Trophoblast cell (in vitro differentiated cells and primary cell): ENCODE measurements around the gene SORCS1.

Experiments
- DNase-seq, 2 donors: peaks; one replicate each; pipeline ENCODE4 v3.0.0-alpha.2; 2016
- H2AFZ ChIP-seq: 2 replicates; pipeline ENCODE4 v1.6.1; 2013; ENCODE audit warnings: low read length, moderate library complexity, mild to moderate bottlenecking; ENCODE audit not compliant: insufficient read depth, poor library complexity
- H2AK5ac ChIP-seq: 2 replicates; pipeline ENCODE4 v1.6.1; 2013; ENCODE audit warnings: mild to moderate bottlenecking, low read length
- H2BK120ac ChIP-seq: 2 replicates; pipeline ENCODE4 v1.6.1; 2013; ENCODE audit warnings: low read length, mild to moderate bottlenecking, moderate library complexity; ENCODE audit not compliant: insufficient read depth, poor library complexity
- H2BK12ac ChIP-seq: 2 replicates; pipeline ENCODE4 v1.6.1; 2013; ENCODE audit warnings: mild to moderate bottlenecking, low read length, moderate library complexity
- H2BK5ac ChIP-seq: 2 replicates; pipeline ENCODE4 v1.6.1; 2013; ENCODE audit warnings: low read length, low read depth, moderate library complexity, mild to moderate bottlenecking; ENCODE audit not compliant: poor library complexity
- H3K14ac ChIP-seq: 2 replicates; pipeline ENCODE4 v1.6.1; 2013; ENCODE audit warnings: mild to moderate bottlenecking, low read length
- H3K18ac ChIP-seq: 2 replicates; pipeline ENCODE4 v1.6.1; 2013; ENCODE audit warnings: mild to moderate bottlenecking, low read length
- H3K23ac ChIP-seq: 2 replicates; pipeline ENCODE4 v1.6.1; 2013; ENCODE audit warnings: low read length
- H3K27ac ChIP-seq: 2 replicates; pipeline ENCODE4 v1.5.1; 2013; ENCODE audit warnings: low read depth, mild to moderate bottlenecking, inconsistent platforms, low read length, moderate library complexity
- H3K27me3 ChIP-seq: 2 replicates; pipeline ENCODE4 v1.6.1; 2013; ENCODE audit warnings: inconsistent platforms, mild to moderate bottlenecking, low read length, moderate library complexity; ENCODE audit not compliant: insufficient read depth
- H3K36me3 ChIP-seq, 2 experiments: 1 replicate in 1 of 2; 2 replicates in 1 of 2; pipeline ENCODE4 v1.6.1; 2013; ENCODE audit warnings: low read length in 2 of 2, mild to moderate bottlenecking in 2 of 2, moderate library complexity in 1 of 2; ENCODE audit not compliant: insufficient read depth in 2 of 2, control insufficient read depth in 1 of 2
- H3K4ac ChIP-seq: 2 replicates; pipeline ENCODE4 v1.6.1; 2013; ENCODE audit warnings: low read depth, mild to moderate bottlenecking, low read length, moderate library complexity
- H3K4me1 ChIP-seq, 2 experiments: 1 replicate in 1 of 2; 2 replicates in 1 of 2; pipeline ENCODE4 v1.6.1; 2013; ENCODE audit warnings: low read length in 2 of 2, mild to moderate bottlenecking in 2 of 2, moderate library complexity in 1 of 2; ENCODE audit not compliant: insufficient read depth in 2 of 2, control insufficient read depth in 1 of 2
- H3K4me2 ChIP-seq: 2 replicates; pipeline ENCODE4 v1.6.1; 2013; ENCODE audit warnings: inconsistent platforms, mild to moderate bottlenecking, low read length, moderate library complexity
- H3K4me3 ChIP-seq: 2 replicates; pipeline ENCODE4 v1.5.1; 2013; ENCODE audit warnings: mild to moderate bottlenecking, low read depth, low read length, inconsistent platforms
- H3K79me1 ChIP-seq: one replicate; pipeline ENCODE4 v1.6.1; 2013; ENCODE audit warnings: low read length
- H3K79me2 ChIP-seq: 2 replicates; pipeline ENCODE4 v1.6.1; 2013; ENCODE audit warnings: low read length, mild to moderate bottlenecking; ENCODE audit not compliant: control insufficient read depth, insufficient read depth, poor library complexity
- H3K9ac ChIP-seq: 2 replicates; pipeline ENCODE4 v1.6.1; 2013; ENCODE audit warnings: mild to moderate bottlenecking, low read length
- H3K9me3 ChIP-seq: 2 replicates; pipeline ENCODE4 v1.6.1; 2013; ENCODE audit warnings: low read depth, mild to moderate bottlenecking, control low read depth, inconsistent platforms, low read length; ENCODE audit not compliant: insufficient read depth
- H4K12ac ChIP-seq: 2 replicates; pipeline ENCODE4 v1.6.1; 2013; ENCODE audit warnings: low read depth, mild to moderate bottlenecking, low read length, moderate library complexity
- H4K8ac ChIP-seq: 2 replicates; pipeline ENCODE4 v1.6.1; 2013; ENCODE audit warnings: low read depth, mild to moderate bottlenecking, low read length, moderate library complexity
- H4K91ac ChIP-seq: one replicate; pipeline ENCODE4 v1.6.1; 2013; ENCODE audit warnings: low read depth, mild to moderate bottlenecking, low read length, moderate library complexity
- WGBS: extraction: QIAGEN DNeasy Blood & Tissue Kit; methylation state at CpG from one replicate; pipeline ENCODE4 v1.1.7; 2013; ENCODE audit warnings: missing lambda C conversion rate; ENCODE audit not compliant: insufficient read length, insufficient coverage; ENCODE audit errors: extremely low coverage; 5-methylcytosine and 5-hydroxymethylcytosine counted together

SORCS1 gene

GRCh38 chr10:106537866-106538265 lies 626.6 kb downstream of the SORCS1 start:
- H2BK5ac ChIP-seq = no peak overlapping the region
- H3K79me1 ChIP-seq = no peaks in the 10 kb centered on the region
- H3K18ac ChIP-seq = no peak overlapping the region
- DNase-seq = no peak
- no peak overlapping the region for H4K8ac ChIP-seq
- no peak overlapping the region for H2AFZ ChIP-seq
- H3K79me2 ChIP-seq = no peaks in the 10 kb centered on the region
- no peak overlapping the region for H2BK120ac ChIP-seq
- no peak overlapping the region for H3K4me2 ChIP-seq
- H3K27me3 ChIP-seq = no peaks in the 10 kb centered on the region
- H3K9ac ChIP-seq = no peak overlapping the region
- no peak overlapping the region for H3K4me3 ChIP-seq
- H3K4me1 ChIP-seq = no peaks in the 10 kb centered on the region
- no peak overlapping the region for H2BK12ac ChIP-seq
- H4K91ac ChIP-seq = no peak overlapping the region
- no peak overlapping the region for H3K4ac ChIP-seq
- no peak overlapping the region for H2AK5ac ChIP-seq
- H3K9me3 ChIP-seq = no peaks in the 10 kb centered on the region
- H3K27ac ChIP-seq = no peak overlapping the region
- H3K36me3 ChIP-seq = no peaks in the 10 kb centered on the region
- H3K14ac ChIP-seq = no peak overlapping the region
- peak overlapping the region; percentile 97 for H3K23ac ChIP-seq
- no peak overlapping the region for H4K12ac ChIP-seq
- no CpG with 5 or more reads among the region's 5 CpGs for WGBS

- no CpG with 5 or more reads among the region's 5 CpGs for WGBS
- no peak overlapping the region for H4K12ac ChIP-seq
- H3K9ac ChIP-seq = no peak overlapping the region
- H2BK12ac ChIP-seq = no peak overlapping the region
- H3K27ac ChIP-seq = no peak overlapping the region
- H3K14ac ChIP-seq = no peak overlapping the region
- H3K4me3 ChIP-seq = no peak overlapping the region
- no peak overlapping the region for H3K4me2 ChIP-seq
- DNase-seq = no peak
- no peak overlapping the region for H3K23ac ChIP-seq
- H4K8ac ChIP-seq = no peak overlapping the region
- no peaks in the 10 kb centered on the region for H3K79me2 ChIP-seq
- no peaks in the 10 kb centered on the region for H3K79me1 ChIP-seq
- no peak overlapping the region for H2BK5ac ChIP-seq
- H3K4me1 ChIP-seq = no peaks in the 10 kb centered on the region
- H3K4ac ChIP-seq = no peak overlapping the region
- H3K27me3 ChIP-seq = no peaks in the 10 kb centered on the region
- H2BK120ac ChIP-seq = no peak overlapping the region
- no peaks in the 10 kb centered on the region for H3K36me3 ChIP-seq
- no peak overlapping the region for H2AK5ac ChIP-seq
- no peak overlapping the region for H2AFZ ChIP-seq
- H3K18ac ChIP-seq = no peak overlapping the region
- no peaks in the 10 kb centered on the region for H3K9me3 ChIP-seq
- no peak overlapping the region for H4K91ac ChIP-seq
Measured at GRCh38 chr10:106535304-106535953, 629.1 kb downstream of the SORCS1 start.

- Histone ChIP-seq H4K8ac (no peak overlapping the region), H2BK5ac (no peak overlapping the region), H3K79me2 (no peaks in the 10 kb centered on the region), H3K27ac (no peak overlapping the region), H3K9ac (no peak overlapping the region), H3K79me1 (no peaks in the 10 kb centered on the region), H3K14ac (no peak overlapping the region), H3K27me3 (no peaks in the 10 kb centered on the region), H4K91ac (no peak overlapping the region), H3K4me1 (no peaks in the 10 kb centered on the region), H4K12ac (no peak overlapping the region), H3K4me2 (no peak overlapping the region), H3K23ac (no peak overlapping the region), H2BK12ac (no peak overlapping the region), H3K36me3 (no peaks in the 10 kb centered on the region), H3K9me3 (no peaks in the 10 kb centered on the region), H2BK120ac (no peak overlapping the region), H3K4ac (no peak overlapping the region), H3K4me3 (no peak overlapping the region), H3K18ac (no peak overlapping the region), H2AK5ac (no peak overlapping the region), H2AFZ (no peak overlapping the region)
- no peak for DNase-seq
- no CpG with 5 or more reads among the region's 2 CpGs for whole genome bisulfite sequencing
Measured at GRCh38 chr10:106534441-106534840, 630.1 kb downstream of the SORCS1 start.

- no peaks in the 10 kb centered on the region for H3K36me3 ChIP-seq
- no peak overlapping the region for H3K4me2 ChIP-seq
- no peak overlapping the region for H3K14ac ChIP-seq
- H3K18ac ChIP-seq = no peak overlapping the region
- no peak overlapping the region for H4K12ac ChIP-seq
- no peak overlapping the region for H3K27ac ChIP-seq
- H2BK12ac ChIP-seq = no peak overlapping the region
- WGBS = no CpG with 5 or more reads among the region's 2 CpGs
- no peak overlapping the region for H2AFZ ChIP-seq
- no peak overlapping the region for H4K91ac ChIP-seq
- H3K23ac ChIP-seq = no peak overlapping the region
- H3K9ac ChIP-seq = no peak overlapping the region
- H2BK5ac ChIP-seq = no peak overlapping the region
- H3K9me3 ChIP-seq = no peaks in the 10 kb centered on the region
- no peaks in the 10 kb centered on the region for H3K79me2 ChIP-seq
- no peaks in the 10 kb centered on the region for H3K27me3 ChIP-seq
- H3K4ac ChIP-seq = no peak overlapping the region
- H3K79me1 ChIP-seq = no peaks in the 10 kb centered on the region
- H3K4me3 ChIP-seq = no peak overlapping the region
- DNase-seq = no peak
- H3K4me1 ChIP-seq = no peaks in the 10 kb centered on the region
- no peak overlapping the region for H4K8ac ChIP-seq
- H2AK5ac ChIP-seq = no peak overlapping the region
- H2BK120ac ChIP-seq = no peak overlapping the region
Measured at GRCh38 chr10:106528702-106529101, 635.8 kb downstream of the SORCS1 start.
